Measurements from ENCODE around the gene ORC1.

GRCh38 chr1:52356818-52357355, 47.3 kb downstream of the ORC1 start:
- no peak for TF ChIP-seq POLR2A (IDR thresholded peaks at IDR 0.05)
- TF ChIP-seq CTCF (IDR thresholded peaks at IDR 0.05) = no peak
